Islet of Langerhans (tissue), 1 donor: ENCODE measurements around the gene RAD51B.
A peak's percentile ranks its signal among the peaks of the same experiment; 100 is the strongest.

Experiments
- FAIRE-seq: peaks from one replicate; lab custom pipeline; 2011; peaks lifted over from hg19 to GRCh38; lab: Jason Lieb, UNC

Gene RAD51B

GRCh38 chr14:68532496-68532895 is 712.9 kb downstream of the RAD51B start:
- peak; percentile 78 for FAIRE-seq

DNA sequence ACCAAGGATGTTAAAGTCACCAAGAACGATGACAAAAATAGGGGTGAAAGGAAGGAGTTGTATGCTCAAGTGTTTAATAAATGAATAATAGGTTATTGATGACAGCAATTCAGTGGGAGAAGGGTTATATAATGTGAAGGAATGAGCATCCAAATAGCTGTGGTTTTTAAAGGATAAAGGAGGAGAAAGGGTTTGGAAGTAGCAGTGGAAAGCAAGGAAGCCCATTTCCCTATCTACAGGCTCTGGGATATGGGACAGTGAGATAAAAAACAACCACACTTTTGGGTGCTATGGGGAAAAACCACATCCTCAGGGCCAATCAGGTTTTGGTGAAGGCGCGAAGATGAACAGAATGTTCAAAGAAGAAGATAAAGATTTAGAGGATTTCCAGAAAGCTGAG is 714.7 kb downstream of the RAD51B start:
- no peak for FAIRE-seq

- no peak for FAIRE-seq
Measured at GRCh38 chr14:68535404-68536017, 715.9 kb downstream of the RAD51B start.

- FAIRE-seq, result no peak
Measured at GRCh38 chr14:68536018-68536410, 716.4 kb downstream of the RAD51B start.

GRCh38 chr14:68538639-68539038 is 719.1 kb downstream of the RAD51B start:
- FAIRE-seq, result no peak

DNA sequence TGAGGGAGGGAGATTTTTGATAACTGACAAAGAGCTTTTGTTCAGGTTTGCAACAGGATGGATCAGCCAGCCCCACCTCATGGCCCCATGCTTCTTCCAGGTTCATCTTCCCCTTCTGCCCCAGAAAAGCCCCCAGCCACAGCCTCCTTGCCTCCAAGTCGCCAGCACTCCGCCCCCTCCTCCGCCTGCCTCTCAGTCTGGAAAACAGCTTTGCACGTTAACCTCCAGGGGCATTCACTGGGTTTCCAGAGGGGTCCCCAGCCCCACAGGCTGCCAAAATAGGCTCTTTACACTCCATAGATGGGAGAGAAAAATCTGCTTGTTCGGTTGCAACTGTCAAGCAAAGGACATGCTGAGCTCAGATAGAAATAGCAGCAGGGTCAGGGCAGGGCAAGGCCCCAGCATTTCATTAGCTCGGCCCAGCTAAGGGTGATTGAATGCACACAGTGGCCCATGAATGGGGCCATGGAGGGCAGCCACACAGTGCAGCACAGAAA is 719.7 kb downstream of the RAD51B start:
- no peak for FAIRE-seq

DNA sequence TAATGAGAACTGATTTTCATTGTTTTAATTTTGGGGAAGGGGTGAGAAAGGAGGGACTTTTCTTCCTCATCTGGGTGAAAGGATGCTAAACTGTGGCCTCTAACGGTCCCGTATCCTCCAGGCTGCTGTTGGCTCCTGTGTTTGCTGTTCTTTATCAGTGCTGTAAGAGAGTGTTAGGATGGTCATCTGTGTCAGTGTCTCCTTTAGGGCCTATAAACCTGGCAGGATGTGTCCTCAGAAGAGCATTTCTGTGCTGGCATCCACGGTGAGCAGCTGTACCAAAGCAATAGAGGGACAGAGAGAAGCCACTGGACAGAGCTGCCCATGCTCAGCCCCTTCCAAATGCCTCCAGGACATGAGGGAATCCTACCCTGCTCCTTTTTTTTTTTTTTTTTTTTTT is 720.2 kb downstream of the RAD51B start:
- FAIRE-seq, result no peak

DNA sequence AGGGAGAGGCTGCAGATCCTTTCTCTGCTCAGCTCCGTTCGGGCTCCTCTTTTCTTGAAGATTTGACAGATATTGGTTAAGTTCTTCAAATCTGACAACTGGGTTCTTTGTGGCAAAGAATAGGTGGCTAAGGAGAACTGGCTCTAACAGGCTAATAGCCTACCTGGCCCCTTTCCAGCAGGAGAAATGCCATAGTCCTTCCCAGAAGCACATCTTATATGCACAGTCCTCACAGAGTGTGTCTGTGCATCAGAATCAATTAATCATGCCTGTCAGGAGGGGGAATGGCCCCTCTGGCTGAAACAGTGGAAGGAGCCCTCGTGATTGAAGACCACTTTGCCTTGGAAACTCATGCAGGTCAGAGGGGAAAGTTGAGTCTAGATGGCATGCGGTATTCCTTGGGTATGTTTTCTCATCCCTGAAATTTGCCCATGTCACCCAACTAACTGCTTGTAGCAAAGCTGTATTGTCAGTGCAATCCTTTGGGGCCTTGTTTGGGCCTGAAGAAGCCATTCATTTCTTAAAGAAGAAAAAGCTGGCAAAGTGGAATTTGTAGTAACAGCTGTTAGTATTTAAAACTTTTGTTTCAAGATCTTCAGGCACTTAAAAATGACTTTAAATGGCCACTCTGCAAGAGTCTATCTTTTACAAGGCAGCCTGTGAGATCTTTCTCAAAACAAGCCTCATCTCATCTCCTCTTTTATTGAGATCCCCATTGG is 721.8 kb downstream of the RAD51B start:
- no peak for FAIRE-seq

DNA sequence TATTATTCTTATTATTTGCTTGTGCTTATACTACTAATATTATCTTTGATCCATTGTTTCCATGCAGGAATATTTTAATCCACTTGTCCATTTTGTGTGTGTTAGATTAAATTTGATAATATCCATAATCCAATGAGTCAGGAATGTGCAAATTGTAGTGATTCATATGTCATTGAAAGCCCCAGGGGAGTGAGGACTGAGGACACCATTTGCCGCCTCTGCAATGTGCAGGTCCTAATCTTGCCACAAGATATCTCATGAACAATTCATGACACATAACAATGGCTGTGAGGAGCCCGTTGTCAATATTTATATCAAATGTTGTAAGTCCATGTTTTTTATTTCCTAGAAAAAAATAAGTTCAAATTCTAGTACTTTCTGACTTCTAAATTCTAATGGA is 722.8 kb downstream of the RAD51B start:
- FAIRE-seq, result no peak

DNA sequence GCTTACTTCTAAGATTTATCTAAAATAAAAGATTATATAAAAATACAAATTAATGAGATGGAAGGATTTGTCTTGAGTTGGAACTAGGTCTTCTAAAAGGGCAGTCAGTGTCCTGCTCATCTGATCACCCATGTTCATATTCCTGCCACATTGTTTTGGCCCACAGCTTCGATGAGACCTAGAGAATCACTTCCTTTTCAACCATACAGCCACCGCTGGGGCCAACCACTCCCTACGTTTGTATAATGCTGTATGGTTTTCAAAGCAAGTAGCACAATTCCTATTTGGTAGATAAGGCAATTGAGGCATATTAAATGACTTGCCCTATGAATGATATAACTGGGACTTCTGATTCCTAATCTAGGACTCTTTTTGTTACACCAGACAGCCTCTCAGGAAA is 723.9 kb downstream of the RAD51B start:
- FAIRE-seq, result no peak

DNA sequence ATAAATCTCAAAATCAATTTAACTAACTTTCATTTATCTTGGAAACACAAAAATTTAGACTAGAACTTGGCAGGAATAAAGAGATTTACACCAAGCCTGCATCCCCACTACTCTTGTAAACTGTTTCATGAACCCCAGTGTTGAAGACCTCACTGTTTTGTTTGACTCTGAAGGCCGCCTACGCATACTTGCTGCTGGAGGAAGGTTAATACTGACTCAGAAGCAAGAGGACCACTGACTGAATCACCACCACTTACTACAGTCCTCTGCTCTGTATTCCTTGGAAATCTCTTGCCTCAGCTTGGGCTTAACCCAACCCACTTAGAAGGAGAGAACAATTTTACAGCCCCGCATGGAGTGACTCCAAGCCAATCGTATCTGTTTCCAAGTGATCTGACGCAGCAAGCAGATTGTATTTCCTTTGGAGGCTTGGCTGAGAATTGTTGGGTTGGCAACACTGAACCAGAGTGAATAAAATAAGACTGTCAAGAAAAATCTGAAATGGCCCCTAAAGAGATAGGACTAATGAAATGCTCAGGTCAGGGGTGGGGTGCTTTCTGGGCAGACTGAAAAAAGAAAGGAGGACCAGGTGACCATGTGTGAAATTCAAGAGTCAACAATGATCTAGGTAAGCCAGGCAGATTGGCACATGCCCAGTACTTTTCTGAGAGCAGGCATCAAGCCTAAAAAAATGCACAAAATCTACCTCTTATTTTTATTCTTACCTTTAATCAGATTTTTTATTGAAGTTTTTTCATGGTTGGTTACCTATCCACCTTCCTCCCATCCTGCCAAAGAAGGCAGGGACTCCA is 724.7 kb downstream of the RAD51B start:
- no peak for FAIRE-seq

- FAIRE-seq, result no peak
Measured at GRCh38 chr14:68546839-68547238, 727.3 kb downstream of the RAD51B start.

GRCh38 chr14:68547305-68548193 is 728.0 kb downstream of the RAD51B start:
- FAIRE-seq, result no peak

GRCh38 chr14:68548194-68549076 is 728.9 kb downstream of the RAD51B start:
- no peak for FAIRE-seq

- no peak for FAIRE-seq
Measured at GRCh38 chr14:68550338-68550715, 730.7 kb downstream of the RAD51B start.

DNA sequence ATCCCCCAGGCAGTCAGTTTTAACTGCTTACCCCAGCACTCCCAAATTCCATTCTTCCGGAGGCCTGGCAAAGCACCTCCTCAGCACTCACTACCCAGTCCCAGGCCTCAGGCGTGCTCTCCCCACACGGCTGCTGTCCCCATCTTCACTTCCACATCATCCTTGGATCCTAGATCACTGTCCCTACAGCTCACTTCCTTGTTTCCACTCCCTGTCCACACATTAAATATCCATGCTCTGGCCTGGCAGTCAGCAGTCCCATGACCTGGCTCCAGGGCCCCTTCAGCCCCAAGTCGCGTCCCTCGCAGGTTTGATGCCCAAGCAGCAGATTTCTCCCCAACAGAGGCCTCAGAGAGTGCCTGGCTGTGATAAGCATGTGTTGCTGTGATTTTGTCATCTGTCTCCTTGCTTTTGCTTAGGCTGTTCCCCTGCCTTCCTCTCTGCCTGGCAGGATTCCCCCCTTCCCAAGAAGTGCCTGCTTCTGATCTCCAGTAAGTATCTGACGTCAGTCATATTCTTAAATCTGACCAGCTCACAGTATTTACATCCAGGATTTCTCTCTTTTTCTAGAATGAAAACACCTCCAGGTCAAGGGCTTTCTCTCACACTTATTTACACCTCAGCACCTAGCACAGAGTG is 731.6 kb downstream of the RAD51B start:
- FAIRE-seq, result no peak

- FAIRE-seq, result no peak
Measured at GRCh38 chr14:68552075-68552474, 732.5 kb downstream of the RAD51B start.

DNA sequence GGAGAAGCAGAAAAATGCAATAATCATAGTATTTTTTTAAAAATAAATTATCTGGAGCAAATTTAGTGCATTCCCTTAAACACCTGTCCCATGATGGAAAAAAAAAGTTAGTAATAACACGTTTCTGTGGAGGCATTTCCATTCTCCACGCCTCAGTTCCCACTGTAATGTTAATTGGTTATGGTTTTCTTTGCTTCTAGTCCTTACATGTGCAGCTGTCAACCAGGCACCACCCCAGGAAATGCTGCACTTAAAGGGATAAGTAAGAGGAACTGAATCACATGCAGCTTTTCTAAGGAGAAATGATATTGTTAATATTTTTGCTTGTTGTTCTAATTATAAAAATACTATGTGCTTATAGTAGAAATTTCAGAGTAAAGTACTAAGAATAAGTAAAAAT is 733.0 kb downstream of the RAD51B start:
- FAIRE-seq, result no peak

DNA sequence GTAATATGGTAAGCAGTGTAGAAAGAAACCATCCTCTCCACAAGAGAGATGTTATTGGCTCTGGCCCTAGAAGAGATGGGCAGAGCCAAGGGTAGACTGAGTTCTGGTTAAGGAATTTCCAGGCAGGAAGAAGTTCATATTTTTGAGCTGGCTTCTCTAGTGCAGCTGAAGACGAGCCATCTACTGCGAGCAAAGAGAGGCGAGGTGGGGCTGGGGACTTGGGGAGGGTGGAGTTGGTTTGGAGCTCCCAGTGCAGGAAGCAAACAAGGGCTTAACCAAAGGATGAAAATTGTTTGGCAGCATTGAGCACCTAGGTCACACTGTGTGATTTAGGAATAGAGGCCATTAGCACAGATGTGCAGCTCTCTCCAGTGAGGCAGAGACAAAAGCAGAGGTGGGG is 733.7 kb downstream of the RAD51B start:
- no peak for FAIRE-seq

DNA sequence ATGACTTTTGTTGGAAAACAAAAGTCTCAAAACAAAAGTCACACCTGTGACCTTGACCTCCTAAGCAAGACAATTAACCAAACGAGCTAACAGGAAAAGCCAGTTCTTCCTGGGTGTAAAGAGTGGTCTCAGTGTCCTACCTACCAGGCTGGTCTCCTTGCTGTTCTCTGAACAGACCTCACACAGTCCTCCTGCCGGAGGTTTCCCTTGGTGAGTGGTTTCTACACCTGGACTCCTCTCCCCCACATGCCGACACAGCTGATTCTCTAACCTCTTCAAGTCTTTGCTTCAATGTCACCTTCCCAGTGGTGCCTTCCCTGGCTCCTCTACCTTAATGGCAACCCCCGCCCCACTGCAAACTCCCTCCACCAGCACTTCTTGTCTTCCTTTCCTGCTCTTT is 734.7 kb downstream of the RAD51B start:
- no peak for FAIRE-seq

DNA sequence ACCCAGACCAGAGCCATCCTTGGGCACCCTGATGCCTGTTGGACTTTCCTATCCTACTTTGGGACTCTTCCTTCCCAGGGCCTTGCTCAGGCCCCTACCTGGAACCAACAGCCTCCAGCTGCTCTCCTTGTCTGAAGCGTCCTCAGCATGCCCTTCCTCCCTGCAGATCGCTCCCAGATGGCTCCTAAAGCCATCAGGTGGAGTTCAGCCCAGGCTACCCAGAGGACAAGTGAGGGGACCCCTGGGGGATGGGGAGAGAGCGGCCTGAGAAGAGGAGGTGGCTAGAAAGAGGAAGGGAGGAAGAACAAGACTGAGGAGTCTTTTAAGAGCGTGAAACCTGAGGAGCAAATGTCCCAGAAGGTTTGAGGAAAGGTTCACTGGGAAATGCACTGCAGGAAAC is 736.7 kb downstream of the RAD51B start:
- FAIRE-seq, result no peak
